Measurements from ENCODE around the gene CD33. TPM values are rescaled to one million over a fixed set of nuclear protein-coding genes. Genes with fewer than 3 reads are reported as not detected.
"Not testable (repeated sequence)": the region's sequence is repeated elsewhere in the genome, so short reads cannot be mapped to it uniquely, and the experiment has no call there.

CD33 gene
- total RNA-seq, 2 experiments from 2014 or later: 7.7 to 10.6 TPM

- no peaks in the 10 kb centered on the region for H3K36me3 Mint-ChIP-seq
- POLR2A ChIA-PET: no interaction called here
- DNase-seq (no peak), ATAC-seq (ENCODE audit: low read depth) (no peak)
- no peak overlapping the region for H3K4me3 Mint-ChIP-seq
- peaks cover 6% of the 10 kb centered on the region for H3K4me1 Mint-ChIP-seq
- H3K9me3 Mint-ChIP-seq: no peaks in the 10 kb centered on the region
- H3K27me3 Mint-ChIP-seq: peaks cover 13% of the 10 kb centered on the region
- H3K27ac Mint-ChIP-seq: no peak overlapping the region
These were observed 29.3 kb upstream of the CD33 start for GRCh38 chr19:51195616-51196015.

GRCh38 chr19:51196181-51196580 is 28.7 kb upstream of the CD33 start:
- H3K27ac Mint-ChIP-seq: no peak overlapping the region

GRCh38 chr19:51198641-51199040 is 26.2 kb upstream of the CD33 start:
- no peak overlapping the region for H3K27ac Mint-ChIP-seq
- no peaks in the 10 kb centered on the region for H3K9me3 Mint-ChIP-seq
- H3K27me3 Mint-ChIP-seq: peaks cover 31% of the 10 kb centered on the region
- H3K4me3 Mint-ChIP-seq: no peak overlapping the region
- no peaks in the 10 kb centered on the region for H3K36me3 Mint-ChIP-seq
- POLR2A ChIA-PET: no interaction called here
- H3K4me1 Mint-ChIP-seq: peaks cover 6% of the 10 kb centered on the region
- ATAC-seq (ENCODE audit: low read depth) (no peak), DNase-seq (no peak)

More at GRCh38 chr19:51196181-51196580, 28.7 kb upstream of the CD33 start:
- Mint-ChIP-seq H3K36me3 (no peaks in the 10 kb centered on the region), H3K27me3 (peaks cover 14% of the 10 kb centered on the region), H3K4me1 (peaks cover 6% of the 10 kb centered on the region), H3K9me3 (no peaks in the 10 kb centered on the region), H3K4me3 (no peak overlapping the region)
- no peak for ATAC-seq (ENCODE audit: low read depth)
- no peak for DNase-seq
- POLR2A ChIA-PET: no interaction called here

GRCh38 chr19:51200071-51200666 is 24.7 kb upstream of the CD33 start:
- no peak overlapping the region for H3K27ac Mint-ChIP-seq
- no peak for DNase-seq

GRCh38 chr19:51201712-51202111 is 23.2 kb upstream of the CD33 start:
- Mint-ChIP-seq H3K4me1 (no peaks in the 10 kb centered on the region), H3K36me3 (no peaks in the 10 kb centered on the region), H3K27ac (no peak overlapping the region), H3K4me3 (no peak overlapping the region), H3K9me3 (no peaks in the 10 kb centered on the region), H3K27me3 (peaks cover 48% of the 10 kb centered on the region)
- no peak for DNase-seq
- ATAC-seq (ENCODE audit: low read depth): no peak
- POLR2A ChIA-PET: no interaction called here

More at GRCh38 chr19:51200071-51200666, 24.7 kb upstream of the CD33 start:
- peaks cover 40% of the 10 kb centered on the region for H3K27me3 Mint-ChIP-seq
- POLR2A ChIA-PET: no interaction called here
- no peak overlapping the region for H3K4me3 Mint-ChIP-seq
- H3K36me3 Mint-ChIP-seq: no peaks in the 10 kb centered on the region
- H3K9me3 Mint-ChIP-seq: no peaks in the 10 kb centered on the region
- ATAC-seq (ENCODE audit: low read depth): no peak
- H3K4me1 Mint-ChIP-seq: peaks cover under 1% of the 10 kb centered on the region

- Mint-ChIP-seq H3K4me1 (peaks cover 8% of the 10 kb centered on the region), H3K4me3 (no peak overlapping the region), H3K27me3 (peaks cover 63% of the 10 kb centered on the region), H3K36me3 (no peaks in the 10 kb centered on the region), H3K9me3 (no peaks in the 10 kb centered on the region), H3K27ac (no peak overlapping the region)
- ATAC-seq (ENCODE audit: low read depth) (no peak), DNase-seq (no peak)
- POLR2A ChIA-PET: no interaction called here
These were observed 21.0 kb upstream of the CD33 start for GRCh38 chr19:51203916-51204315.

GRCh38 chr19:51204321-51204720 is 20.6 kb upstream of the CD33 start:
- POLR2A ChIA-PET: no interaction called here
- Mint-ChIP-seq H3K9me3 (no peaks in the 10 kb centered on the region), H3K27me3 (peaks cover 67% of the 10 kb centered on the region), H3K4me1 (peaks cover 8% of the 10 kb centered on the region), H3K27ac (no peak overlapping the region), H3K36me3 (no peaks in the 10 kb centered on the region), H3K4me3 (no peak overlapping the region)
- no peak for ATAC-seq (ENCODE audit: low read depth)
- no peak for DNase-seq

GRCh38 chr19:51207747-51208146 is 17.1 kb upstream of the CD33 start:
- POLR2A ChIA-PET: interaction anchor here (0.7 kb wide), 1 partner anchor 15 kb away, joined by 4 read pairs; no protein-coding TSS in a partner anchor
- Mint-ChIP-seq H3K36me3 (no peaks in the 10 kb centered on the region), H3K4me1 (peaks cover 19% of the 10 kb centered on the region), H3K4me3 (no peak overlapping the region), H3K9me3 (no peaks in the 10 kb centered on the region), H3K27ac (no peak overlapping the region), H3K27me3 (peaks cover 55% of the 10 kb centered on the region)
- ATAC-seq (ENCODE audit: low read depth): no peak
- DNase-seq: no peak

GRCh38 chr19:51210191-51210784 is 14.6 kb upstream of the CD33 start:
- ATAC-seq (ENCODE audit: low read depth) (no peak), DNase-seq (no peak)
- POLR2A ChIA-PET: interaction anchor here (0.6 kb wide), 1 partner anchor 123 kb away, joined by 5 read pairs; no protein-coding TSS in a partner anchor
- Mint-ChIP-seq H3K9me3 (no peaks in the 10 kb centered on the region), H3K4me1 (peaks cover 19% of the 10 kb centered on the region), H3K4me3 (peak overlapping the region; percentile 14), H3K36me3 (no peaks in the 10 kb centered on the region), H3K27ac (no peak overlapping the region), H3K27me3 (peaks cover 36% of the 10 kb centered on the region)

- not testable (repeated sequence) for DNase-seq, H3K9me3 Mint-ChIP-seq, H3K4me3 Mint-ChIP-seq, H3K27ac Mint-ChIP-seq, H3K36me3 Mint-ChIP-seq
- POLR2A ChIA-PET: interaction anchor here (0.6 kb wide), 1 partner anchor 123 kb away, joined by 5 read pairs; no protein-coding TSS in a partner anchor
- peak; percentile 52 for ATAC-seq (ENCODE audit: low read depth)
- peaks cover 19% of the 10 kb centered on the region for H3K4me1 Mint-ChIP-seq
- peaks cover 29% of the 10 kb centered on the region for H3K27me3 Mint-ChIP-seq
These were observed 14.0 kb upstream of the CD33 start for GRCh38 chr19:51210874-51211361.

- POLR2A ChIA-PET: no interaction called here
- DNase-seq: no peak
- Mint-ChIP-seq H3K27me3 (peaks cover 26% of the 10 kb centered on the region), H3K36me3 (no peaks in the 10 kb centered on the region), H3K27ac (no peak overlapping the region), H3K4me3 (no peak overlapping the region), H3K9me3 (no peaks in the 10 kb centered on the region), H3K4me1 (peaks cover 19% of the 10 kb centered on the region)
- no peak for ATAC-seq (ENCODE audit: low read depth)
These were observed 13.0 kb upstream of the CD33 start for GRCh38 chr19:51211833-51212232.

GRCh38 chr19:51219307-51219706 is 5.6 kb upstream of the CD33 start:
- H3K27me3 Mint-ChIP-seq: peaks cover 43% of the 10 kb centered on the region

GRCh38 chr19:51219971-51220370 is 4.9 kb upstream of the CD33 start:
- ATAC-seq (ENCODE audit: low read depth): no peak
- Mint-ChIP-seq H3K4me1 (peaks cover 13% of the 10 kb centered on the region), H3K27ac (no peak overlapping the region), H3K27me3 (peaks cover 43% of the 10 kb centered on the region), H3K4me3 (no peak overlapping the region), H3K9me3 (no peaks in the 10 kb centered on the region), H3K36me3 (no peaks in the 10 kb centered on the region)
- POLR2A ChIA-PET: no interaction called here
- DNase-seq: no peak

More at GRCh38 chr19:51219307-51219706, 5.6 kb upstream of the CD33 start:
- H3K4me3 Mint-ChIP-seq: no peak overlapping the region
- ATAC-seq (ENCODE audit: low read depth) (no peak), DNase-seq (no peak)
- POLR2A ChIA-PET: no interaction called here
- no peaks in the 10 kb centered on the region for H3K36me3 Mint-ChIP-seq
- H3K9me3 Mint-ChIP-seq: no peaks in the 10 kb centered on the region
- peaks cover 8% of the 10 kb centered on the region for H3K4me1 Mint-ChIP-seq
- no peak overlapping the region for H3K27ac Mint-ChIP-seq

GRCh38 chr19:51220996-51221395 is 3.9 kb upstream of the CD33 start:
- no peaks in the 10 kb centered on the region for H3K36me3 Mint-ChIP-seq
- H3K9me3 Mint-ChIP-seq: no peaks in the 10 kb centered on the region
- ATAC-seq (ENCODE audit: low read depth) (no peak), DNase-seq (no peak)
- POLR2A ChIA-PET: no interaction called here
- H3K4me3 Mint-ChIP-seq: no peak overlapping the region
- peaks cover 19% of the 10 kb centered on the region for H3K4me1 Mint-ChIP-seq
- H3K27me3 Mint-ChIP-seq: peaks cover 46% of the 10 kb centered on the region
- H3K27ac Mint-ChIP-seq: no peak overlapping the region
